ENCODE data around the gene MYO3B.
"Not testable (repeated sequence)": the region's sequence is repeated elsewhere in the genome, so short reads cannot be mapped to it uniquely, and the experiment has no call there.

Gene MYO3B

GRCh38 chr2:170605862-170606261, 427.9 kb downstream of the MYO3B start:
- DNase-seq (ENCODE audit: low read depth, low spot score), result no peak

- DNase-seq (ENCODE audit: low read depth, low spot score), result no peak
These were observed 429.2 kb downstream of the MYO3B start for GRCh38 chr2:170607171-170607570.

- DNase-seq (ENCODE audit: low read depth, low spot score), result no peak
These were observed 432.7 kb downstream of the MYO3B start for GRCh38 chr2:170610615-170611014.

- DNase-seq (ENCODE audit: low read depth, low spot score), result not testable (repeated sequence)
These were observed 441.0 kb downstream of the MYO3B start for GRCh38 chr2:170618948-170619347.

- not testable (repeated sequence) for DNase-seq (ENCODE audit: low read depth, low spot score)
These were observed 457.1 kb downstream of the MYO3B start for GRCh38 chr2:170635094-170635493.

GRCh38 chr2:170639635-170640034, 461.7 kb downstream of the MYO3B start:
- DNase-seq (ENCODE audit: low read depth, low spot score), result no peak

GRCh38 chr2:170641961-170642360, 464.0 kb downstream of the MYO3B start:
- no peak for DNase-seq (ENCODE audit: low read depth, low spot score)

GRCh38 chr2:170643346-170643745, 465.4 kb downstream of the MYO3B start:
- DNase-seq (ENCODE audit: low read depth, low spot score), result no peak

- DNase-seq (ENCODE audit: low read depth, low spot score), result no peak
These were observed 469.9 kb downstream of the MYO3B start for GRCh38 chr2:170647741-170648436.

GRCh38 chr2:170651624-170652325, 473.8 kb downstream of the MYO3B start:
- DNase-seq (ENCODE audit: low read depth, low spot score), result no peak

GRCh38 chr2:170652637-170653417, 474.9 kb downstream of the MYO3B start:
- no peak for DNase-seq (ENCODE audit: low read depth, low spot score)

GRCh38 chr2:170656669-170657068, 478.7 kb downstream of the MYO3B start:
- no peak for DNase-seq (ENCODE audit: low read depth, low spot score)

- DNase-seq (ENCODE audit: low read depth, low spot score), result no peak
These were observed 482.5 kb downstream of the MYO3B start for GRCh38 chr2:170660409-170660808.

- DNase-seq (ENCODE audit: low read depth, low spot score), result no peak
These were observed 487.8 kb downstream of the MYO3B start for GRCh38 chr2:170665743-170666142.

GRCh38 chr2:170669909-170670308, 492.0 kb downstream of the MYO3B start:
- no peak for DNase-seq (ENCODE audit: low read depth, low spot score)

- no peak for DNase-seq (ENCODE audit: low read depth, low spot score)
These were observed 492.7 kb downstream of the MYO3B start for GRCh38 chr2:170670651-170671050.

GRCh38 chr2:170671079-170671478, 493.1 kb downstream of the MYO3B start:
- no peak for DNase-seq (ENCODE audit: low read depth, low spot score)

GRCh38 chr2:170674282-170674681, 496.3 kb downstream of the MYO3B start:
- DNase-seq (ENCODE audit: low read depth, low spot score), result not testable (repeated sequence)

GRCh38 chr2:170675701-170676100, 497.8 kb downstream of the MYO3B start:
- DNase-seq (ENCODE audit: low read depth, low spot score), result no peak

GRCh38 chr2:170679607-170680079, 501.7 kb downstream of the MYO3B start:
- no peak for DNase-seq (ENCODE audit: low read depth, low spot score)

GRCh38 chr2:170680172-170680941, 502.4 kb downstream of the MYO3B start:
- DNase-seq (ENCODE audit: low read depth, low spot score), result no peak

- DNase-seq (ENCODE audit: low read depth, low spot score), result no peak
These were observed 503.4 kb downstream of the MYO3B start for GRCh38 chr2:170681311-170681710.

Measured in brain pericyte (primary cell).